ENCODE results near the gene IL17RE. TPM values are rescaled to one million over a fixed set of nuclear protein-coding genes. Genes with fewer than 3 reads are reported as not detected.

Gene IL17RE
- total and polyA plus RNA-seq, 2 of the 13 experiments (the other 11 are each of a cell fraction or from before 2014, with no cell fraction given): 14.5 to 24.1 TPM

- no peaks in the 10 kb centered on the region for H4K20me1 ChIP-seq (ENCODE audit: insufficient read depth, low read length)
- H3K36me3 ChIP-seq (replicated peaks in 1 of 2; ENCODE audit: control insufficient read depth in 1 of 2, insufficient read depth in 2 of 2, low read length in 2 of 2): no peaks in the 10 kb centered on the region
- H2AFZ ChIP-seq (ENCODE audit: low read length): no peak overlapping the region
- CTCF ChIA-PET (ENCODE audit: low intra/inter-chr PET ratio, low total read pairs): no interaction called here
- no peak for TF ChIP-seq MAF1 (CRISPR knock-in tag; IDR thresholded peaks at IDR 0.05; ENCODE audit: borderline replicate concordance)
- TF ChIP-seq ZNF234 (CRISPR knock-in tag; conservative IDR thresholded peaks at IDR 0.05): no peak
- TF ChIP-seq PITX1 (CRISPR knock-in tag; IDR thresholded peaks at IDR 0.05): no peak
- TF ChIP-seq ZFP90 (CRISPR knock-in tag; IDR thresholded peaks at IDR 0.05; ENCODE audit: borderline replicate concordance): no peak
- TF ChIP-seq RARG (CRISPR knock-in tag; IDR thresholded peaks at IDR 0.05; ENCODE audit: low read depth): no peak
- no peak for TF ChIP-seq PRDM10 (CRISPR knock-in tag; IDR thresholded peaks at IDR 0.05; ENCODE audit: low read depth)
- TF ChIP-seq ZNF816 (CRISPR knock-in tag; IDR thresholded peaks at IDR 0.05; ENCODE audit: borderline replicate concordance): no peak
- TF ChIP-seq ZNF710 (CRISPR knock-in tag; IDR thresholded peaks at IDR 0.05; ENCODE audit: borderline replicate concordance): no peak
- TF ChIP-seq KLF12 (CRISPR knock-in tag; IDR thresholded peaks at IDR 0.05; ENCODE audit: borderline replicate concordance): no peak
- TF ChIP-seq NR2F6 (IDR thresholded peaks at IDR 0.05): no peak
- TF ChIP-seq NR2F6 (CRISPR knock-in tag; IDR thresholded peaks at IDR 0.05): no peak
- no peak for TF ChIP-seq ZBTB34 (CRISPR knock-in tag; IDR thresholded peaks at IDR 0.05)
- no peak for TF ChIP-seq ZNF740 (CRISPR knock-in tag; IDR thresholded peaks at IDR 0.05)
- TF ChIP-seq KLF6 (CRISPR knock-in tag; IDR thresholded peaks at IDR 0.05): no peak
- TF ChIP-seq WIZ (CRISPR knock-in tag; IDR thresholded peaks at IDR 0.05): no peak
- TF ChIP-seq AKAP8 (CRISPR knock-in tag; IDR thresholded peaks at IDR 0.05): no peak
- no peak for TF ChIP-seq FOXJ3 (CRISPR knock-in tag; IDR thresholded peaks at IDR 0.05; ENCODE audit: borderline replicate concordance)
- H3K4me1 ChIP-seq (ENCODE audit: insufficient read depth, low read length): peaks cover 21% of the 10 kb centered on the region
- no peak overlapping the region for H3K27ac ChIP-seq (ENCODE audit: extremely low read length, insufficient read depth, low read length)
- ATAC-seq: no peak
- H3K9me3 ChIP-seq (ENCODE audit: low read length): no peaks in the 10 kb centered on the region
- intact Hi-C loops (cut with micrococcal nuclease; ENCODE audit: unreplicated experiment): no loop called here
- H3K4me2 ChIP-seq (ENCODE audit: low read depth, low read length): no peak overlapping the region
- in situ Hi-C loops (cut with HindIII; ENCODE audit: extremely low pct_ligation_motif_present, low pct_unique_long_range_greater_than_20kb): no loop called here
- no TSS peak for BruUV-seq (replicated peaks)
- no peak overlapping the region for H3K9ac ChIP-seq (ENCODE audit: insufficient read depth, low read depth, low read length)
- H3K27me3 ChIP-seq (ENCODE audit: control insufficient read depth in 1 of 2, insufficient read depth in 2 of 2, low read length in 2 of 2): no peaks in the 10 kb centered on the region
- H3K4me3 ChIP-seq (replicated peaks in 1 of 3; ENCODE audit: insufficient read depth in 1 of 3, low read depth in 2 of 3, low read length in 3 of 3): no peak overlapping the region
- 95% methylated on average over 4 of the region's 5 CpGs for WGBS (ENCODE audit: low lambda C conversion rate)
- FAIRE-seq: no peak
- no peak for DNase-seq (ENCODE audit: low spot score)
- no peaks in the 10 kb centered on the region for H3K79me2 ChIP-seq (ENCODE audit: insufficient read depth, low read length)
- POLR2A ChIA-PET: no interaction called here
Observed at GRCh38 chr3:9869955-9870354, 32.7 kb upstream of the IL17RE start.

Measured in HepG2 (cell line).